Activated T-cell treated with anti-CD3 and anti-CD28 coated beads, Interleukin-2, amount 50 U/mL, for 48 hours (primary cell): Measurements from ENCODE around the gene MKLN1.
"Not testable (repeated sequence)": the region's sequence is repeated elsewhere in the genome, so short reads cannot be mapped to it uniquely, and the experiment has no call there.

ENCODE experiments used
- DNase-seq, 2 experiments: peaks; one replicate each; pipeline ENCODE4 v3.0.0-alpha.2; 2020

MKLN1 gene

DNA sequence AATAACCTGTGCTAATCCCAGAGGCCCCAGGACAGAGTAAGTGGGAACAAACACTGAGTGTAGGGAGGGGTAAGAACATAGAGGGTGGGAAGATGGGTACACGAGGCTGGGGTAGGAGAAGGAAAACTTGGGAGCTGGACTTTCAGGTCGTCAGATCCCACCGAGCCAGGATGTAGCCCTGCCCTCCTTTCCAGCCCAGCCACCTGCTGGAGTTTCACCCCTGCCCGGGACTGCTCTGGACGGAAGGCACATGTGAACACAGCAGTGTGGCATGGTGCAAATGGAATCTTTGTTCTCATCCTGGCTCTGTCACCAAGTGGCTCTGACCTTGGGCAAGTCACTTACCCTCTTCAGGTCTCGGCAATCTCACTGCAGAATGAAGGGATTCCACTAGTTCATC, 176.0 kb downstream of the MKLN1 start:
- DNase-seq: no peak

DNA sequence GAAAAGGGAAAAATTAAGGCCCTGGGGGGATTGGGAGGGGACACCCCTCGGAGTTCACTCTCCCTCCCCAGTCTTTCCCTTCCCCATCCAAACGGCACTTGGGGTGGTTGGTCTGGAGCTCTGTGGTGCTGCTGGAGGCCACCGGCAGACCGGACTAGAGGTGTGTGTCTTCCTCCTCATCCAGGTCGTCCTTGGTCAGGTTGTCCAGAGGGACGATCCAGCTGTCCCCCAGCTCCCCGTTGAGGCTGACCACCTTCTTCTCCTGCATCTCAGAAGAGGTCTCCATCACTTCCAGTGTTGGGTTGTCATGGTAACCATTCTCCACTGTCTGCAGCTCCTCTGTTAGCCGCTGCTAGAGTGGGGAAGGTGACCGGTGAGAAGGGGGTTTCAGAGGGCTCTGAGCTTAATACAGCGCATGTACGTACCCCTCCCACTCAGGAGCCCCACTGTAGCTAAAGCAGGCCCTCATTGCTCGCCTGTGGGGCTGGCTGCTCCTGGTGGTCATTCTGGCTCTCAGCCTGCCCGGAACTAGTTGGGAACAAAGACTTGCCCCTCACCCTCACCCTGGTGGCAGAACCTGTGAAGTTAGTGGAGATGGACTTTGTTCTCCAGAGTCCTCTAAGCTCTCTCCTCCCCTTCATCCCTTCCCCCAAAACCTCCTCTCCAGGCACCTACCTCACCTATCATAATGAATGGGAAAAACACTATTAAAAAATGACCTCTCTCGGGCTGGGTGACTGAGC, 176.7 kb downstream of the MKLN1 start:
- DNase-seq: no peak

DNA sequence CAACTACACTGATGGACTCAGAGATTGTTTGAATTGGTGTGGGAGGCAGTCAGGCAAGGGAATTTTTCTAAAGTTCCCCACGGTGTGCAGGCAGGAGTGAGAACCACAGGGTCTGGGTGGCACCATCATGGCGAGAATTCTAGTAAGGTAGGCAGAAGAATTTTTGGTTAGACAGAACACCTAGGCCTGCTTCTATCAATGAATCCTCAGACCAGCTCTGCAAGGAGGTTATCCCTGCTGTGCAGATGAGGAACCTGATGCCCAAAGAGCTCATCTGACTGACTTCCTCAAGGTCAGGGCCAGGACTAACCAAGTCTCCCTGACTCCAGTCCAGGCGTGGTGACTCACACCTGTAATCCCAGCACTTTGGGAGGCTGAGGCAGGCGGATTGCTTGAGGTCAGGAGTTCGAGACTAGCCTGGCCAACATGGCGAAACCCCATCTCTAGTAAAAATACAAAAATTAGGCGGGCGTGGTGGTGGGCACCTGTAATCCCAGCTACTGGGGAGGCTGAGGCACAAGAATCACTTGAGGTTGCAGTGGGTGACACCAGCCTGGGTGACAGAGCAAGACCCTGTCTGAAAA, 177.5 kb downstream of the MKLN1 start:
- not testable (repeated sequence) for DNase-seq

DNA sequence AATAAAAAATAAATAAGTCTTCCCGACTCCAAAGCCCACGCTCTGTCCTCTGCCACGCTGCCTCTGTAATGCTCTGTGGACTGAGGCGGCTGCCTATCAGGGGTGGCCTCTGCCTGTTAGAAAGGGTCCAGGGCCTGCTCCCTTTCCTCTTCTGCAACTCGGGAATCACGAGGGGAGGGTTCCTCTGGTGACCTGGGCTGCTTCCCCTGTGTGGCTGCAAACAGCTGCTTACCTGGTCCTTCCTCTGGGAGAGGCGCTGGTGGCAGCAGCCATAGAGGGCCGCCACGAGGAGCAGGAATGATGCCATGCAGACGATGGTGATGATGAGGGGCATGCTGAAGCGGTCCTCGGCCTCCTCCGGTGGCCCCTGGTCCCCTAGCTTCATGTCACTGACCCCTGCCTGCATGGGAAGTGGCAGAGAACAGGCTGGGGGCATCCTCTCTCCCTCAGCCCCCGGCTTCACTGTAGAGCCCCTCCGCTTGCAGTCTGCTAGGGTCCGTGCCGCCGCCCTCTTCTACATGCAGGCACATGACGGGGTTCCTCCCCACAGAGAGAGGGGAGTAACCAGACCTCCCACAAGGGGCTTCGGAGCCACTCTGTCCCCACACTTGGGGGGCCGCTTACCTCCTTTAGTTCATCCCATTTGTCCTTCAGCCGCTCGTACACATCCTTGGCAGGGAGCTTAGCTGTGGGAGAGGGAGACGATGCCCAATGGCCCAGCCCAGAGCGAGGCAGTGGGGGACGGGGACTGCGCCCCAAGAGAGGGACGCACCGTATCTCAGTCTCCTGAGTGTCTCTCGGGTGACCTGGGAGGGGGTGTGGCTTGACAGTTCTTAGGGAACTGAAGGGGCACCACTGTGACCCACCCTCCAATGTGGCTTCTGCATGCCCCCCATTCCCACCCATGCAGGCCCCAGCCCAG, 178.2 kb downstream of the MKLN1 start:
- no peak for DNase-seq

DNA sequence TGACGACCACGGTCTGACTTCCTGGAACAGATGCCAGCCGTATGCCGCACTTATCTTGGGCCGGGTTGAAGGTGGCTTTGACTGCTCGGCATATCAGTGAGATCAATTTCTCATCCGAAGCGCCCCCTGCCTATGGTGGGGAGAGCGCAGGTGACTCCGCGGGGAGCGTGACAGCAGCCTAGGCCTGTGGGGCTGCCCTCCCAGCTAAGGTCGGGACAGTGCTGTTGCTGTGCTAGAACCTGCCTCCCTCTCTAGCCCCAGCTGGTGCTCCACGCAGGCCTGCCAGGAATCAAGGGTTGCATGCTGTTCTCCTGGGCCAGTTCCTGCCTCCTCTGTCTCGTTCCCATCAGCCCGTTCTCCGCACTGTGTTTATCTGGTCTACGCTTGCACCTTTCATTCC, 178.9 kb downstream of the MKLN1 start:
- DNase-seq: no peak

DNA sequence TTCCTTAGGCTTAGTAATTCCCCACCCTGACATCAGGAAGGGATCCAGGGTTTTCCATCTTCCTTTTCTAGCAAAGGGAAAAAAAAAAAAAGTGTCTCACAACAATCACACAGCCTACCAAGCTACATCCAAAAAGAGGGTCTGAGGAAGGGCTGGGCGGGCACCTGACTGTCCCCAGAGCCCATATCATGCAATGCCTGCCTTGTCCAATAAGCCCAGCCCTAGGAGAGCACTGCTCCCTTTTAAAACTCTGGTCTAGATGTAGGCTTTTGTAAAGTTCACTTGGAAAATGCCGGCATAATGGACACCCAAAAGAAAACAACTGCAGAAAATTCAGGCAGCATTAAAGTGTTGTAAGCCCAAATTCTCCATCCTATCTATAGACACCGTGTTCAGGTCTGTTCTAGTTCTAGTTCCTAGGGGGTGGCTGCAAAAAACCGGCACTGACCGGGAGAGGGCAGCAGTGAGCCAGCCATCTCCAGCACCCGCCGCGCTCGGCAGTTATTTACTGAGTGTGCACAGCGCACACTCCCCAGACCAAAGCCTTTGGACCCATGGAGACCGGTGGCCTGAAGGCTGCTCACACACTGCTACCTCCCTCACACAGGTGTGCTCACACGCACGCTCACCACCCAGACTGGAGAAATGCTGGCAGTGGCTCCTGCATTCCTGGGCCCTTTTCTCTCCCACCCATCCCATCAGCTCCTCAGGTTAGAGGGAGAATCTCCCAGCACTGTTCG, 180.1 kb downstream of the MKLN1 start:
- peak; percentile 86 to 89 for DNase-seq

DNA sequence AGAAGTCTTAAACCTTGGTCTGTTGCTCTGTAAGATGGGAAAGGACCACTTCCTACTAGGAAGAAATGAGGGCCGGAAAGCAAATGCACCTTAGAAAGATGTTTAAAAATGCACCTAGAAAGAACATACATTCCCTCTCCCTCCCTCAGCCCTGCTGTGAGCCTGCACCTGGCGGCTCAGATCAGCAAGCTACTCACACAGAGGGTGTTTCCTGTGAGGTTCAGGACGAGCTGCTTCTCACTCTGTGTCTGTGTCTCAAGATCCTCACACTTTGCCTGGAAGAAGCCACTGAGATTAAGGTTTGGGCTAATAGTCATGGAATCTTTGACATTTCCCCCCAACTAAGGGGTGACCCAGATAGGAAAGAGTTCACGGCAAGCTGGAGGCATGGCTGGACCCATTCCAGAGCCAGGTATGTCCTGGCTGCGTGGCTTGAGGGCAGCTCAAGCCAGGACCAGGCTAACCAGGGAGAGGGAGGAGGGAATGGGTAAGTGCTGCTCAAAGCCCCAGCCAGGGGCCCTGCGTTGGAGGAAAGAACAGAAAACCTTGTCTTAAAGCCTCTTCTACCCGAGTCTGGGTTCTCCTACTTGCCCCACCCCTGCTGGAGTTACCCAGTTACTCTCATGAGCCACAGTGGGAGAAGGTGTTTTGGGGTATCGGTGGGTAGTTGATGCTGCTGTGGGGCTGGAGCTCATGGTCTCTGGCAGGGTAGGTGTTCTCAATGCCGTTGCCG, 181.2 kb downstream of the MKLN1 start:
- no peak for DNase-seq

DNA sequence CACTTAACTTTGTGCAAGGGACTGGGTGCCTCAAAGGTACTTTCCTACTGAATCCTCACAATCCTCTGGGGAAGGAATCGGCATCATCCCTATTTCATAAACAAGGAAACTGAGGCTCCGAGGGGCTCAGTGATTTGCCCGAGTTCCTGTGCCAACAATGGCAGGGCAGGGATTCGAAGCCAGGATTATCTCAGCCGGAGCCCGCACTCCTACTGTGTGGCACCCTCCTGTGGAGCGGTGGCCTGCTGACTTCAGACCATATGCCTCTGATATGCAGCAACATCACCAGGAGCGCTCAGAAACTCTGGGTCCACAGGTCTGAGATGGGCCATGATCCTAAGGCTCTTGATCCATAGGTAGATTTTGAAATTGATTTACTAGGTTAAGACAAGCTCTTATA, 182.1 kb downstream of the MKLN1 start:
- DNase-seq: no peak

DNA sequence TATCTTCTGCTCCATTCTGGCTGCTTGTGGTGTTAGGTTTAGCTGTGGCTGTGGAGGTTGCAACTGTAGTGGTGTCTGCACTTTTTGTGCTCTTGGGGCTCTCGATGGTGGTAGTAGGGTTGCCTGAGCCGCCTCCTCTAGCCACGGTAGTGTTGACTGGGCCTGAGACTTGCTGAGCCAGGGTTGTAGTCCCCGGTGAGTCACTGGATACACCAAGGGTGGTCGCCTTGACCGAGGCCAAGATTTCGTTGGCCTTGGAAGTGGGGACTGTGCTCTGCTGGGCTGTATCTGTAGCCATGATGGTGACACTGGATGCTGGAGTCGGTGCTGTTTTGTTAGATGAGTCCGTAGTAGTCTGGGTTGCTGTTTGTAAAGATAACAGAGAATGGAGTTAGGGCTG, 183.4 kb downstream of the MKLN1 start:
- DNase-seq: no peak

DNA sequence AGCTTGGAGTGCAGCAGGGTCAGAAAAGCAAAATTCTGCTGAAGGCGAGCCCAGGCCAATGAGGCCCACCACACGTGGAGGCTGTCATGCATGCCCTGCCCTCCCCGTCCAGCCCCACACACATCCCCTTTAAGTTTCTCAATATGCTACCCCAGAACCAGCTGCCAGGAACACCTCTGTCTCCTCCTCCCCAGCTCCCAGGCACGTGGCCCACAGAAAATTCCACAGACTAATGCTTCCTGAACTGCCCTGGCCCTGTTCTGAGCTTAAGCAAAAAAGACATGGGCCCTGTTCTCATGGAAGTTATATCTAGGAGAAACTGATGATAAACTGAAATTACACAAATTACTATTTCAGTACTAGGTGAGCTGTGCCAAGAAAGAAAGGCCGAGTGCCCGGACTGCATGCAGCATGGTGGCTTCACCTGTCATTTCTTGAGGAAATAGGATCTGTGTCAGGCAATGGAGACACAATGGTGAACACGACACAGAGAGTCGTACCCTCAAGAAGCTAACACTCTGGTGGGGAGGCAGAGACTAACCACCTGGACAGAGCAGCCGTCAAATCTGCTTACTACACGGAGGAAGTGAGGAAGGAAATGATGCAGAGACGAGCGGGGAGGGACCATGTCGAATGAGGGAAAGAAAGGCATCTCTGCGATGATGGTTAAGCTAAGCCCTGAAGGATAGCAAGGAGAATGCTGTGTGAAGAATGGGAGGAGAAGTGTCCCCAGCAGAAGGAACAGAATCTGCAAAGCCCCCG, 184.3 kb downstream of the MKLN1 start:
- no peak for DNase-seq

DNA sequence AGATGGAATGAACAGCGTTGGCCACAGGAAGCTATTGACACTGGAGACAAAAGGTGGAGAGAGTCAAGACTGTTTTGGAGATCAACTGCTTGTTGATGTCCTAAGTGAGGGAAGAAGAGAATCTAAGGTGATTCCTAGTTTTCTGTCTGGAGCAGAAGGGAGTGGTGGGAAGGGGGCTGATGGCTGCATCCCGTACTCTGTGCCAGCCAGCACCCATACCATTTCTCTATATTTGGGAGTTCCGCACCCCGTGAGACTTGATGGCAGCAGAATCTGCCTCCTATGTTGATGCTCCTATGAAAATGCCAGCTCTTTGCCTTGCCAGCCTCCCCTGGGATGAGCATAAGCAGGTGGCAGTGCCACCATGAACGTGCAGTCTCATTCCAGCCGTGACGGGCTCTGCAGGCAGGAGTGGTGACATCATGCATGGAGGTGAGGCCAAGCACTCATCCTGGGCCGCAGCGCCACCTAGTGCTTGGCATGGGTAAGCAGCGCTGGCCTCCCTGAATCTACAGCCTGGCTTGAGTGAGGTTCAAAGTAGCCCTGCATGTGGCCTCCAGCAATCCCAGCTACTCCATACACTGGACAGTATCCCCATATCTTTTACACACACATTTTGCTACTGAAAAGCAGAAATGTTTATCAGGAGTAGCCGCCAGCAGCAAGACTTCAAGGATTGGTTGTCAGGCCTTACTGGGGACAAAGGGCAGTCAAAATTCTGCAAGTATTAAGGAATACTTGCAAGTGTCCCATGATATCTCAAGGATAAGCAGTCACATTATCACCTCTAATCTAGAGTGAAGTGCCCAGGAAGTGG, 185.8 kb downstream of the MKLN1 start:
- peak; percentile 88 to 89 for DNase-seq

DNA sequence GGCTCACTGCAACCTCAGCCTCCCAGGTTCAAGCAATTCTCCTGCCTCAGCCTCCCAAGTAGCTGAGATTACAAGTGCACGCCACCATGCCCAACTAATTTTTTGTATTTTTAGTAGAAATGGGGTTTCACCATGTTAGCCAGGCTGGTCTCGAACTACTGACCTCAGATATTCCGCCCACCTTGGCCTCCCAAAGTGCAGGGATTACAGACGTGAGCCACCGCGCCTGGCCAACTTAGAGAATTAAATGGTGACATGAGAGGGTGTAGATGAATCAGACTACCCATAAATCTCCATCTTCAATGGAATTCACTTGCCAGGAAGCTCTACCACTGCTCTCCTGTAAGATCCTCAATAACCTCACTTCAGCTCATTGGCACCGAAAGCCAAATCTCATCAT, 187.8 kb downstream of the MKLN1 start:
- DNase-seq: not testable (repeated sequence)

DNA sequence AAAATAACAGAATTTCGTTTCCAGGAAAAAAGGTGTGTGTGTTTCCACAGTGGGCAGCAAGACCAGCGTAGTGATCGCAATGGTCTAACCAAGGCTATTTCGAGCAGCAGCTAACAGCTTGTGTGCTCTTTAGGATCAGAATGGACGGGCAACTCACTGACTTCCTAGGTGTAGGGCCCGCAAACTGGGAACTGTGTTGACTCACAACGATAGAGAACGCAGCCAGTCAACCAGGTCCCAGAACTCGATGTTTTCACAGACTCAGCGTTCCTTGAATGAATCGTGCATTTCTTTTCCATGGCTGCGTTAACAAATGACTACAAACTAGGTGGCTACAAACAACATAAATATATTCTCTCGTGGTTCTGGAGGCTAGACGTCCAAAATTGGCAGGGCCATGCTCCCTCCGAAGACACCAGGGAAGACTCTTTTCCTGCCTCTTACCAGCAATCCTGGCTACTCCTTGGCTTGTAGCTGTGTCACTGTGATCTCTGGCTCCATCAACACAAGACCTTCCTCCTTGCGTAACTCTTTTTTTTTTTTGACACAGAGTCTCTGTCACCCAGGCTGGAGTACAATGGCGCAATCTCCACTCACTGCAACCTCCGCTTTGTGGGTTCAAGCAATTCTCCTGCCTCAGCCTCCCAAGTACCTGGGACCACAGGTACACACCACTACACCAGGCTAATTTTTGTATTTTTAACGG, 189.7 kb downstream of the MKLN1 start:
- DNase-seq: no peak

DNA sequence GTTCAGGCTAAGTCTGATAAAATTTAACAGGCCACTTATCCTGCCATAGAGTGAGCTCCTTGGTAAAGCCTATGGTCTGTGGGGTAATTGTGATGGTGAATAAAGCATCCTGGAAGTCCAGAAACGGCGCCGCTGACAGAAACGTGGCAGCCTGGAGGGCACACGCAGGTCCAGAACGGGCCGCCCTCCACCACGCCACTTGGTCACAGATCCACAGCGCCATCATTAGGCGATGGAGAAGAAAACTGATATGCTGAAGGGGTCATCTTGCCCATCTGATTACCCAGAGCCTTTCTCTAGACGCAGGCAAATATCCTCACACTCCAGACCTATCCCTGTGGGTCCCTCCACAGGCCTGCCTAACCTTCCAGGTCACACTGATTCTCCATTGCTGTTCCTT, 190.9 kb downstream of the MKLN1 start:
- no peak for DNase-seq

DNA sequence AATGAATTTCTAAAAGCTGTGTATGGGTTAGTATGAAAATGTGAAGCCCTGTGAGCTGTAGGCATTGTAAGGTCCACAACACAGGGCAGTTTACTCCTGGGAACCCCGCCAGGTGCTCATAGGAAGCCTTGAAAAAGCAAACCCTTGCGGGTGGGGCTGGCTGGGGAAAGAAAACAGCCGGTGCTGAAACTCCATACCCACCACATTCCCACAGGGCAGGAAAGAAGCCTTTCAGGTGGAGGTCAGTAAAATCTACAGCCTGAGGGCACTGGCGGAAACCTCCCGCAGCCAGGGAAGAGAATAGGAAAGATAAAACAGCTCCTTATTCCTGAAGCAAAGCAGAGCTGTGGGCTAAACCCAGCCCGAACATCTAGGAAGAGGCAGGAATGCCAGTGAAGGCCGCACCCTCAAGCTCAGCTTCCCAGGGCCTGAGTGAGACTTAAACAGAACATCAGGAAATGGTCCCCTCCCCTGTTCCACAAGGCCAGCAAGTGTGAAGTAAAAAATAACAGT, 194.0 kb downstream of the MKLN1 start:
- no peak for DNase-seq

DNA sequence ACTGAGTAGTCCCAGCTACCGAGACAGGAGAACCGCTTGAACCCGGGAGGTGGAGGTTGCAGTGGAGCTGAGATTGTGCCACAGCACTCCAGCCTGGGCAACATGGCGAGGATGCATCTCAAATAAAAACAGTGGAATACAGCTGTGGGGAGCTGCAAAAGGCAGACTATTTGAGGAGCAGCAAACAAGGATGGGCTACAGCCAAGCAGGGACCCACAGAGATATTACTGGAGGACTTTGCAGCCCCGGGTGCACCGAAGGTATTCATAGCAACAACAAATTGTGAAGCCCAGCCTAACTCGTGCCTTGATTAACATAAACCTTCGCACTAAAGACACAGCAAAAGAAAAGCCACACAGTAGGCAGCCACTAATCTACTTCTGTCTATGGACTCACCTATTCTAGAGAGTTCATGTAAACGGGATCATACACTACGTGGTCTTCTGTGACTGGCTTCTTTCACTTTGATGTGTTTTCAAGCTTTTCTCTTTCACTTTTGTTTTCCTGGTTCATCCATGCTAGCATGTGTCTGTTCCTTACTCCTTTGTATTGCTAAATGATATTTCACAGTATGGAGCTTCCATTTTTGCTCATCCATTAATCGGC, 194.8 kb downstream of the MKLN1 start:
- no peak for DNase-seq

DNA sequence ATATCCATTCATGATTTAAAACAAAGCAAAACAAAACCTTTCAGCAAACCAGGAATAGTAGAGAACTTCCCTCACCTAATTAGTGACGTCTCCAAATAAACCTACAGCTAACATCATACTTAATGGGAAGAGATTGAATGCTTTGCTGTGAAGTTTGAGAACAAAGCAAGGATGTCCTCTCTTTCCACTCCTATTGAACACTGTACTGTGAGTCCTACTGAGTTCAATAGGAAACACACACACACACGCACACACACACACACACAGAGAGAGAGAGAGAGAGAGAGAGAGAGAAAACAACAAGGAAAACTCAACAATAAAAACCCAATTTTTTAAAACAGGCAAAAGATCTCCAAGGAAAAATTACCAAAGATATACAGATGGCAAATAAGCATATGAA, 196.4 kb downstream of the MKLN1 start:
- DNase-seq: no peak

DNA sequence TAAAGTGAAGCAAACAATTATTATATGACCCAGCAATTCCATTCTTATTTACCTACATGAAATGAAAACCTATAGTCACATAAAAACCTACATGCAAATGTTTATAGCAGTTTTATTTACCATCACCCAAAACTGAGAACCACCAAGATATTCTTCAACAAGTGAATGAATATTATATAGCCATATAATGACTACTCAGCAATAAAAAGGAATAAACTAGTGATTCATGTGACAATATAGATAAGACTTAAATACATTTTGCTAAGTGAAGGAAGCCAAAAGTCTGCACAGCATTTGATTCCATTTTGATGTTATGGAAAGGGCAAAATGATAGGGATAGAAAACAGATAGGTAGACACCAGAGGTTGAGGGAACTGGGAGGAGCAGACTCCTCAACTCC, 197.0 kb downstream of the MKLN1 start:
- DNase-seq: no peak

DNA sequence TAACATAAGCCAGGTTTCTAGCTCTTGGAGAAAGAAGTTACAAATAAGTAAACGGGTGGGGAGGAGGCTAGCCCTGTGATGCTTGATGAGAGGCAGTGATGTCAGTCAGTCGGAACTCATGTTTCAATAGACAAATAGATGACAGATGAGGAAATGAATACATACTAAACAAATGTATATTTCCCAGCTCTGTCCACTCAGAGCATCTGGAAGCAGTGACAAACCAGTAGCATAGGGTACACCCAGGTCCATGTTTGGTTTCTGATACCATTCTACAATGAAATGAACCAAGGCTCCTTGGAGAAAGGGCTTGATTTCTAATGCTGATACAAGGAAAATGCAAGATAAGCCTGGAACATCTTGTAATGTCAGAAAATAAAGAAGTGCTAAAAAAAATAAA, 198.1 kb downstream of the MKLN1 start:
- no peak for DNase-seq
